T-cell (primary cell): ENCODE results near the gene HIBADH. TPM values are rescaled to one million over a fixed set of nuclear protein-coding genes. Genes with fewer than 3 reads are reported as not detected.

Experiments used
- ATAC-seq, 4 experiments: fragments of 200-7000 bp in 3 of 4; fragments of 150-1000 bp in 1 of 4; cut with Tn5 transposase; replicated peaks in 1 of 4; 1 replicate in 3 of 4; 2 replicates in 1 of 4; pipeline ENCODE4 v1.10.0; 2021; ENCODE audit warnings: moderate library complexity in 3 of 4, mild to moderate bottlenecking in 2 of 4, moderate number of reproducible peaks in 1 of 4
- CTCF ChIA-PET, 2 donors: fragments of 300-600 bp; sonication (Branson Sonifier 250); formaldehyde crosslinking; loops; one replicate each; lab custom pipeline; 2022; ENCODE audit warnings: antibody characterized with exemption in 2 of 2; lab: Charles Lee
- POLR2A ChIA-PET, 2 donors: fragments of 300-600 bp; sonication (Branson Sonifier 250); formaldehyde crosslinking; loops; one replicate each; lab custom pipeline; 2022; ENCODE audit warnings: antibody characterized with exemption in 2 of 2; lab: Charles Lee
- DNase-seq, 35 experiments: peaks; one replicate each; pipeline versions ENCODE4 v3.0.0 to v3.0.0-alpha.2; 2013 to 2023
- H3K27ac ChIP-seq: one replicate; pipeline ENCODE4 v1.5.1; 2013; ENCODE audit warnings: low read length
- H3K27me3 ChIP-seq, 2 experiments: replicated peaks in 1 of 2; 1 replicate in 1 of 2; 2 replicates in 1 of 2; pipeline versions ENCODE4 v1.6.1 to v1.7.0; 2013; ENCODE audit warnings: low read length in 1 of 2, mixed read lengths in 1 of 2; ENCODE audit not compliant: control insufficient read depth in 2 of 2, insufficient read depth in 2 of 2; ENCODE audit errors: extremely low read depth in 1 of 2
- H3K36me3 ChIP-seq, 2 donors: 1 replicate in 1 of 2; 2 replicates in 1 of 2; pipeline versions ENCODE4 v1.6.1 to v1.7.0; 2013; ENCODE audit warnings: low read length in 1 of 2; ENCODE audit not compliant: control insufficient read depth in 2 of 2, insufficient read depth in 1 of 2; ENCODE audit errors: extremely low read depth in 1 of 2
- H3K4me1 ChIP-seq, 2 experiments: 1 replicate in 1 of 2; 2 replicates in 1 of 2; pipeline versions ENCODE4 v1.6.1 to v1.7.0; 2013; ENCODE audit warnings: low read length in 2 of 2, mixed read lengths in 1 of 2; ENCODE audit not compliant: insufficient read depth in 2 of 2, control insufficient read depth in 1 of 2; ENCODE audit errors: extremely low read depth in 1 of 2
- H3K4me3 ChIP-seq, 2 donors: 1 replicate in 1 of 2; 2 replicates in 1 of 2; pipeline versions ENCODE4 v1.5.1 to v1.7.0; 2013; ENCODE audit warnings: mild to moderate bottlenecking in 2 of 2, low read length in 1 of 2, moderate library complexity in 1 of 2; ENCODE audit not compliant: control insufficient read depth in 1 of 2; ENCODE audit errors: extremely low read depth in 1 of 2
- H3K9me3 ChIP-seq: 2 replicates; pipeline ENCODE4 v1.7.0; 2013
- H3K27ac Mint-ChIP-seq, 2 donors: one replicate each; pipeline ENCODE4 v1.8.0; 2020 to 2021; ENCODE audit warnings: mild to moderate bottlenecking in 2 of 2, mixed read lengths in 2 of 2
- H3K27me3 Mint-ChIP-seq, 2 donors: one replicate each; pipeline ENCODE4 v1.8.0; 2021 to 2022; ENCODE audit warnings: mixed read lengths in 2 of 2
- H3K36me3 Mint-ChIP-seq: one replicate; pipeline ENCODE4 v1.8.0; 2021; ENCODE audit warnings: mixed read lengths
- H3K4me1 Mint-ChIP-seq, 3 donors: one replicate each; pipeline ENCODE4 v1.8.0; 2020 to 2022; ENCODE audit warnings: mixed read lengths in 3 of 3, mild to moderate bottlenecking in 1 of 3
- H3K4me3 Mint-ChIP-seq, 3 donors: one replicate each; pipeline ENCODE4 v1.8.0; 2020 to 2022; ENCODE audit warnings: mild to moderate bottlenecking in 3 of 3, mixed read lengths in 3 of 3, moderate library complexity in 3 of 3
- H3K9me3 Mint-ChIP-seq, 3 donors: one replicate each; pipeline ENCODE4 v1.8.0; 2020 to 2022; ENCODE audit warnings: mixed read lengths in 3 of 3
- WGBS: methylation state at CpG from one replicate; pipeline ENCODE4 v1.1.5; 2013; ENCODE audit warnings: missing lambda C conversion rate; ENCODE audit not compliant: insufficient coverage; 5-methylcytosine and 5-hydroxymethylcytosine counted together
- total RNA-seq, 35 experiments: library from RNA in 6 of 35; stranded (reverse) in 6 of 35; fragments of 120-200 nt in 1 of 35; gene quantifications; one replicate each; pipeline versions ENCODE4 v1.2.1 to v1.2.4 and lab custom pipeline; 2013 to 2026

The HIBADH gene
- total RNA-seq, 5 donors from 2014 or later (not counting 1 experiment from before 2014, with no cell fraction given): 9.8 to 12.5 (median 12.0) TPM

GRCh38 chr7:27686315-27686714 lies 23.6 kb upstream of the HIBADH start:
- Histone ChIP-seq H3K4me1 (no peaks in the 10 kb centered on the region), H3K27ac (no peak overlapping the region), H3K9me3 (no peaks in the 10 kb centered on the region), H3K36me3 (no peaks in the 10 kb centered on the region), H3K4me3 (no peak overlapping the region), H3K27me3 (no peaks in the 10 kb centered on the region)
- Mint-ChIP-seq H3K27me3 (peaks cover 11 to 18% of the 10 kb centered on the region in 2 donors), H3K9me3 (peaks cover 0 to 8% (median 6%) of the 10 kb centered on the region in 3 donors), H3K4me1 (no peaks in the 10 kb centered on the region), H3K27ac (no peak overlapping the region), H3K4me3 (no peak overlapping the region), H3K36me3 (no peaks in the 10 kb centered on the region)
- POLR2A ChIA-PET: no interaction called here
- no peak for DNase-seq
- ATAC-seq: no peak
- CTCF ChIA-PET: no interaction called here

GRCh38 chr7:27685893-27686292 lies 23.2 kb upstream of the HIBADH start:
- H3K27ac Mint-ChIP-seq: no peak overlapping the region
- no peak overlapping the region for H3K27ac ChIP-seq
- H3K4me1 ChIP-seq: no peaks in the 10 kb centered on the region
- POLR2A ChIA-PET: no interaction called here
- CTCF ChIA-PET: no interaction called here
- no peaks in the 10 kb centered on the region for H3K27me3 ChIP-seq
- H3K4me3 Mint-ChIP-seq: no peak overlapping the region
- no peaks in the 10 kb centered on the region for H3K36me3 Mint-ChIP-seq
- H3K4me1 Mint-ChIP-seq: no peaks in the 10 kb centered on the region
- ATAC-seq (no peak), DNase-seq (no peak)
- H3K27me3 Mint-ChIP-seq: peaks cover 11 to 18% of the 10 kb centered on the region in 2 donors
- no peak overlapping the region for H3K4me3 ChIP-seq
- WGBS: no CpG with 5 or more reads among the region's 2 CpGs
- peaks cover 0 to 8% (median 6%) of the 10 kb centered on the region in 3 donors for H3K9me3 Mint-ChIP-seq
- H3K9me3 ChIP-seq: no peaks in the 10 kb centered on the region
- no peaks in the 10 kb centered on the region for H3K36me3 ChIP-seq

- Mint-ChIP-seq H3K27ac (no peak overlapping the region), H3K4me3 (no peak overlapping the region), H3K9me3 (peaks cover 0 to 8% (median 6%) of the 10 kb centered on the region in 3 donors), H3K4me1 (no peaks in the 10 kb centered on the region), H3K27me3 (peaks cover 11 to 16% of the 10 kb centered on the region in 2 donors), H3K36me3 (no peaks in the 10 kb centered on the region)
- no peak overlapping the region for H3K4me3 ChIP-seq
- H3K4me1 ChIP-seq: no peaks in the 10 kb centered on the region
- no peaks in the 10 kb centered on the region for H3K27me3 ChIP-seq
- no peak for ATAC-seq
- ChIA-PET CTCF (no interaction called here), POLR2A (no interaction called here)
- DNase-seq: no peak
- no CpG with 5 or more reads among the region's 1 CpG for WGBS
- no peaks in the 10 kb centered on the region for H3K9me3 ChIP-seq
- H3K27ac ChIP-seq: no peak overlapping the region
- no peaks in the 10 kb centered on the region for H3K36me3 ChIP-seq
Measured at GRCh38 chr7:27685209-27685608, 22.5 kb upstream of the HIBADH start.

- DNase-seq (no peak), ATAC-seq (no peak)
- peaks cover 0 to 8% (median 6%) of the 10 kb centered on the region in 3 donors for H3K9me3 Mint-ChIP-seq
- no peaks in the 10 kb centered on the region for H3K4me1 ChIP-seq
- no peaks in the 10 kb centered on the region for H3K27me3 ChIP-seq
- 79% methylated on average over 3 of the region's 4 CpGs for WGBS
- POLR2A ChIA-PET: no interaction called here
- H3K9me3 ChIP-seq: no peaks in the 10 kb centered on the region
- H3K36me3 ChIP-seq: no peaks in the 10 kb centered on the region
- no peak overlapping the region for H3K27ac Mint-ChIP-seq
- no peaks in the 10 kb centered on the region for H3K4me1 Mint-ChIP-seq
- no peak overlapping the region for H3K4me3 Mint-ChIP-seq
- no peaks in the 10 kb centered on the region for H3K36me3 Mint-ChIP-seq
- H3K4me3 ChIP-seq: no peak overlapping the region
- CTCF ChIA-PET: no interaction called here
- no peak overlapping the region for H3K27ac ChIP-seq
- peaks cover 7 to 12% of the 10 kb centered on the region in 2 donors for H3K27me3 Mint-ChIP-seq
Measured at GRCh38 chr7:27684491-27684890, 21.8 kb upstream of the HIBADH start.

- Mint-ChIP-seq H3K4me3 (no peak overlapping the region), H3K27ac (no peak overlapping the region), H3K4me1 (no peaks in the 10 kb centered on the region), H3K36me3 (no peaks in the 10 kb centered on the region), H3K9me3 (no peaks in the 10 kb centered on the region), H3K27me3 (no peaks in the 10 kb centered on the region)
- no peaks in the 10 kb centered on the region for H3K9me3 ChIP-seq
- ATAC-seq (no peak), DNase-seq (no peak)
- no peaks in the 10 kb centered on the region for H3K36me3 ChIP-seq
- no peak overlapping the region for H3K27ac ChIP-seq
- H3K4me1 ChIP-seq: no peaks in the 10 kb centered on the region
- no peak overlapping the region for H3K4me3 ChIP-seq
- POLR2A ChIA-PET: no interaction called here
- no peaks in the 10 kb centered on the region for H3K27me3 ChIP-seq
- CTCF ChIA-PET: no interaction called here
- 71% methylated on average over 1 of the region's 1 CpG for WGBS
Measured at GRCh38 chr7:27680610-27681009, 17.9 kb upstream of the HIBADH start.

- H3K9me3 Mint-ChIP-seq: no peaks in the 10 kb centered on the region
- ChIA-PET POLR2A (interaction anchor here in 1 of 2 donors (0.6 kb wide), 1 partner anchor 59 kb away, joined by 5 read pairs; no protein-coding TSS in a partner anchor), CTCF (no interaction called here)
- Histone ChIP-seq H3K4me3 (no peak overlapping the region), H3K4me1 (no peaks in the 10 kb centered on the region), H3K9me3 (no peaks in the 10 kb centered on the region), H3K27ac (no peak overlapping the region), H3K36me3 (no peaks in the 10 kb centered on the region), H3K27me3 (no peaks in the 10 kb centered on the region)
- H3K36me3 Mint-ChIP-seq: no peaks in the 10 kb centered on the region
- DNase-seq: no peak
- no peak overlapping the region for H3K27ac Mint-ChIP-seq
- WGBS: 89% methylated on average over 1 of the region's 2 CpGs
- H3K4me1 Mint-ChIP-seq: no peaks in the 10 kb centered on the region
- H3K4me3 Mint-ChIP-seq: no peak overlapping the region
- ATAC-seq: no peak
- no peaks in the 10 kb centered on the region for H3K27me3 Mint-ChIP-seq
Measured at GRCh38 chr7:27678617-27679260, 16.1 kb upstream of the HIBADH start.
